ENCODE measurements around the gene CCNY. TPM values are rescaled to one million over a fixed set of nuclear protein-coding genes. Genes with fewer than 3 reads are reported as not detected.

The CCNY gene
- 41.3 and 55.7 TPM in 2 replicates for total RNA-seq

DNA sequence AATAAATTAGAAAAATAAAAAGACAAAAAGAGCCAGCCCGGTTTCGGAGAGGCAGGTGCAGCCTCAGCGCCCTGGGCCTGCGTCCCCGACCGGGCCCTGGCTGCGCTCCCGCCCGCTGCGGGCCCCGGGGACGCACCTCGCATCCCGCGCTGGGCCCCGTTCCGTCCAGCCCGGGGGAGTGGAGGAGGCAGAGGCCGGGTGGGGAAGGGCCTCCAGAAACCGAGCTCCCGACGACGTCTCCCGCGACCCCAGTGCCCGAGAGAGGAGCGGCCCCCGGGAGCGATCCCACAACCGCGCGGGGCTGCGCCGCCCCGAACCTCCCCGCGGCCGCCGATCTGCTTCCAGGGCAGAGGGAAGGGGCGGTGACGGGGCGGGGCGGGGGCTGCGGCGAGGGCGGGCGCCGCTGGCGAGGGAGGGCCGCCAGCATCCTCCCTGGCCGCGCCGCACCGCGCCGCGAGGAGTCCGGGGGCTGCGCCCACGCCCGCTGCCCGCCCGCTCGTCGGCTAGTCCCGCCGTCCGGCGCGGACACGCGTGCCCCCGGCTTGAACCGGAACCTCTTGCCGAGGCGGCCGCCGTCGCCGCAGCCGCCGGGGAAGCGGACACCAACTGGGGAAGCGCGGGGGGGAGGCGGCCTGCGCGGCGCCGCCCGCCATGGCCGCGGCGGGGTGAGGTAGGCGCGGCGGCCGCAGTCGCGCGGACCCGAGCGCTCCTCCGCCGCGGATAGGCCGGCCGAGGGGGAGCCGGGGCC is at the start of gene CCNY:
CCNY (plus strand) TSS at position 426 of the 748 bp plus-strand sequence. CDS start 545 bp downstream, outside the sequence.
- no peak for DNase-seq (ENCODE audit: low read depth)
- H3K4me3 ChIP-seq (ENCODE audit: low read depth, low read length), result peak within 1 kb of the TSS; percentile 83
- no peaks in the 10 kb centered on the region for H3K27me3 ChIP-seq (ENCODE audit: control insufficient read depth, insufficient read depth, low read length)
- TF ChIP-seq CTCF (IDR thresholded peaks at IDR 0.05; ENCODE audit: insufficient read depth, low read length, poor library complexity, severe bottlenecking), result no peak
- H3K36me3 ChIP-seq (ENCODE audit: control insufficient read depth, insufficient read depth, low read length), result no peaks in the 10 kb centered on the region

- Histone ChIP-seq H3K36me3 (ENCODE audit: control insufficient read depth, insufficient read depth, low read length) (no peaks in the 10 kb centered on the region), H3K27me3 (ENCODE audit: control insufficient read depth, insufficient read depth, low read length) (no peaks in the 10 kb centered on the region), H3K4me3 (ENCODE audit: low read depth, low read length) (no peak overlapping the region)
- DNase-seq (ENCODE audit: low read depth), result no peak
- TF ChIP-seq CTCF (IDR thresholded peaks at IDR 0.05; ENCODE audit: insufficient read depth, low read length, poor library complexity, severe bottlenecking), result no peak
These were observed 47.1 kb upstream of the CCNY start for GRCh38 chr10:35289198-35289597.

- no peak for TF ChIP-seq CTCF (IDR thresholded peaks at IDR 0.05; ENCODE audit: insufficient read depth, low read length, poor library complexity, severe bottlenecking)
- no peak overlapping the region for H3K4me3 ChIP-seq (ENCODE audit: low read depth, low read length)
- no peaks in the 10 kb centered on the region for H3K27me3 ChIP-seq (ENCODE audit: control insufficient read depth, insufficient read depth, low read length)
- no peaks in the 10 kb centered on the region for H3K36me3 ChIP-seq (ENCODE audit: control insufficient read depth, insufficient read depth, low read length)
- no peak for DNase-seq (ENCODE audit: low read depth)
These were observed 41.8 kb upstream of the CCNY start for GRCh38 chr10:35294506-35294905.

- no peaks in the 10 kb centered on the region for H3K27me3 ChIP-seq (ENCODE audit: control insufficient read depth, insufficient read depth, low read length)
- DNase-seq (ENCODE audit: low read depth), result no peak
- H3K36me3 ChIP-seq (ENCODE audit: control insufficient read depth, insufficient read depth, low read length), result no peaks in the 10 kb centered on the region
- H3K4me3 ChIP-seq (ENCODE audit: low read depth, low read length), result no peak overlapping the region
- TF ChIP-seq CTCF (IDR thresholded peaks at IDR 0.05; ENCODE audit: insufficient read depth, low read length, poor library complexity, severe bottlenecking), result no peak
These were observed 37.3 kb upstream of the CCNY start for GRCh38 chr10:35299016-35299415.

- no peak for DNase-seq (ENCODE audit: low read depth)
- H3K36me3 ChIP-seq (ENCODE audit: control insufficient read depth, insufficient read depth, low read length), result no peaks in the 10 kb centered on the region
- H3K4me3 ChIP-seq (ENCODE audit: low read depth, low read length), result no peak overlapping the region
- no peaks in the 10 kb centered on the region for H3K27me3 ChIP-seq (ENCODE audit: control insufficient read depth, insufficient read depth, low read length)
- no peak for TF ChIP-seq CTCF (IDR thresholded peaks at IDR 0.05; ENCODE audit: insufficient read depth, low read length, poor library complexity, severe bottlenecking)
These were observed 36.1 kb upstream of the CCNY start for GRCh38 chr10:35300063-35300699.

Data from kidney epithelial cell (primary cell).